CD4-positive, CD25-positive, alpha-beta regulatory T cell (primary cell): Measurements from ENCODE around the gene PPM1M. TPM values are rescaled to one million over a fixed set of nuclear protein-coding genes. Genes with fewer than 3 reads are reported as not detected.

Source experiments
- ATAC-seq, 2 donors: fragments of 150-1000 bp; cut with Tn5 transposase; one replicate each; pipeline ENCODE4 v1.10.0; 2021; ENCODE audit warnings: low read depth in 2 of 2, moderate number of reproducible peaks in 2 of 2, moderate library complexity in 1 of 2
- DNase-seq, 3 donors: peaks; one replicate each; pipeline versions ENCODE4 v3.0.0 to v3.0.0-alpha.2; 2012 to 2022; ENCODE audit warnings: mixed read lengths in 1 of 3
- H3K27ac ChIP-seq: one replicate; pipeline ENCODE4 v1.7.0; 2013; ENCODE audit warnings: mild to moderate bottlenecking, low read length; ENCODE audit not compliant: insufficient read depth, poor library complexity, severe bottlenecking
- H3K27me3 ChIP-seq: one replicate; pipeline ENCODE4 v1.7.0; 2013; ENCODE audit warnings: low read length; ENCODE audit not compliant: control insufficient read depth, insufficient read depth
- H3K36me3 ChIP-seq: one replicate; pipeline ENCODE4 v1.7.0; 2013; ENCODE audit warnings: mild to moderate bottlenecking, low read length, moderate library complexity; ENCODE audit not compliant: control insufficient read depth, insufficient read depth
- H3K4me1 ChIP-seq: 2 replicates; pipeline ENCODE4 v1.7.0; 2013; ENCODE audit warnings: mild to moderate bottlenecking, low read length; ENCODE audit not compliant: insufficient read depth, control insufficient read depth, poor library complexity, severe bottlenecking
- H3K4me3 ChIP-seq: one replicate; pipeline ENCODE4 v1.7.0; 2013; ENCODE audit warnings: low read depth, mild to moderate bottlenecking, low read length, moderate library complexity
- H3K9me3 ChIP-seq, 2 experiments: 1 replicate in 1 of 2; 2 replicates in 1 of 2; pipeline ENCODE4 v1.7.0; 2013; ENCODE audit warnings: low read length in 2 of 2, mild to moderate bottlenecking in 1 of 2, moderate library complexity in 1 of 2; ENCODE audit not compliant: control insufficient read depth in 2 of 2
- H3K27ac Mint-ChIP-seq, 3 donors: one replicate each; pipeline ENCODE4 v1.8.0; 2020 to 2022; ENCODE audit warnings: mild to moderate bottlenecking in 3 of 3, mixed read lengths in 3 of 3, moderate library complexity in 2 of 3
- H3K27me3 Mint-ChIP-seq: one replicate; pipeline ENCODE4 v1.8.0; 2022; ENCODE audit warnings: mild to moderate bottlenecking, mixed read lengths
- H3K36me3 Mint-ChIP-seq: one replicate; pipeline ENCODE4 v1.8.0; 2020; ENCODE audit warnings: mixed read lengths
- H3K4me1 Mint-ChIP-seq, 4 donors: one replicate each; pipeline ENCODE4 v1.8.0; 2020 to 2022; ENCODE audit warnings: mixed read lengths in 4 of 4, mild to moderate bottlenecking in 1 of 4
- H3K4me3 Mint-ChIP-seq, 4 donors: one replicate each; pipeline ENCODE4 v1.8.0; 2020 to 2022; ENCODE audit warnings: mild to moderate bottlenecking in 4 of 4, mixed read lengths in 4 of 4, moderate library complexity in 3 of 4
- H3K9me3 Mint-ChIP-seq, 7 donors: one replicate each; pipeline ENCODE4 v1.8.0; 2020 to 2022; ENCODE audit warnings: mixed read lengths in 7 of 7, mild to moderate bottlenecking in 3 of 7, moderate library complexity in 2 of 7
- polyA plus RNA-seq, 4 donors: library from polyadenylated mRNA; unstranded; fragments of 300-500 nt; fragmentation: Illumina TruSeq; gene quantifications; one replicate each; pipeline ENCODE4 v1.2.3, GENCODE V29; 2021
- total RNA-seq: library from RNA; stranded (reverse); gene quantifications from one replicate; pipeline ENCODE4 v1.2.3, GENCODE V29; 2022

The PPM1M gene
- total and polyA plus RNA-seq, 5 donors from 2014 or later, result 55.5 to 104 (median 78.4) TPM

GRCh38 chr3:52222319-52223221 lies 23.0 kb upstream of the PPM1M start:
- Mint-ChIP-seq H3K4me1 (peaks cover 6 to 87% (median 49%) of the 10 kb centered on the region in 4 donors), H3K27me3 (no peaks in the 10 kb centered on the region), H3K4me3 (peak overlapping the region; percentile 84 to 92 (median 85)), H3K36me3 (no peaks in the 10 kb centered on the region), H3K27ac (peak overlapping the region; percentile 76 to 89 (median 87)), H3K9me3 (no peaks in the 10 kb centered on the region)
- no peak for DNase-seq
- no peaks in the 10 kb centered on the region for H3K27me3 ChIP-seq
- no peaks in the 10 kb centered on the region for H3K9me3 ChIP-seq
- H3K36me3 ChIP-seq, result peaks cover 2% of the 10 kb centered on the region
- peak overlapping the region; percentile 68 for H3K27ac ChIP-seq
- no peak for ATAC-seq
- H3K4me3 ChIP-seq, result peak overlapping the region; percentile 53
- H3K4me1 ChIP-seq, result peaks cover 78% of the 10 kb centered on the region

- ATAC-seq (no peak), DNase-seq (no peak)
- H3K27me3 ChIP-seq, result no peaks in the 10 kb centered on the region
- H3K4me3 ChIP-seq, result no peak overlapping the region
- H3K36me3 ChIP-seq, result peaks cover 11% of the 10 kb centered on the region
- H3K36me3 Mint-ChIP-seq, result no peaks in the 10 kb centered on the region
- peaks cover 5 to 78% (median 45%) of the 10 kb centered on the region in 4 donors for H3K4me1 Mint-ChIP-seq
- no peaks in the 10 kb centered on the region for H3K27me3 Mint-ChIP-seq
- peak overlapping the region; percentile 54 to 89 (median 87) for H3K27ac Mint-ChIP-seq
- H3K9me3 Mint-ChIP-seq, result no peaks in the 10 kb centered on the region
- H3K27ac ChIP-seq, result no peak overlapping the region
- H3K9me3 ChIP-seq, result no peaks in the 10 kb centered on the region
- H3K4me3 Mint-ChIP-seq, result peak overlapping the region; percentile 46 to 75 (median 60)
- H3K4me1 ChIP-seq, result peaks cover 66% of the 10 kb centered on the region
Observed at GRCh38 chr3:52223449-52224408, 21.8 kb upstream of the PPM1M start.

- H3K36me3 ChIP-seq, result peaks cover 29% of the 10 kb centered on the region
- Mint-ChIP-seq H3K4me3 (peak within 1 kb of the TSS; percentile 47 to 61 (median 56)), H3K4me1 (peaks cover under 1 to 65% (median 35%) of the 10 kb centered on the region in 4 donors), H3K27me3 (no peaks in the 10 kb centered on the region), H3K9me3 (no peaks in the 10 kb centered on the region), H3K27ac (peak within 1 kb of the TSS; percentile 82 to 93 (median 92)), H3K36me3 (peaks cover 9% of the 10 kb centered on the region)
- peaks cover 47% of the 10 kb centered on the region for H3K4me1 ChIP-seq
- ATAC-seq (peak; percentile 25 to 37), DNase-seq (no peak)
- no peak within 1 kb of the TSS for H3K4me3 ChIP-seq
- H3K27ac ChIP-seq, result peak within 1 kb of the TSS; percentile 47
- no peaks in the 10 kb centered on the region for H3K27me3 ChIP-seq
- H3K9me3 ChIP-seq, result no peaks in the 10 kb centered on the region
Observed at GRCh38 chr3:52225452-52226228, 19.9 kb upstream of the PPM1M start, which contains the start of gene TLR9. TSS of gene TLR9 (minus strand) at chr3:52225645. CDS start at chr3:52225529, 116 bp downstream.

GRCh38 chr3:52226229-52226817 lies 19.2 kb upstream of the PPM1M start:
- Mint-ChIP-seq H3K27me3 (no peaks in the 10 kb centered on the region), H3K9me3 (no peaks in the 10 kb centered on the region), H3K36me3 (peaks cover 13% of the 10 kb centered on the region), H3K4me1 (peaks cover 0 to 63% (median 34%) of the 10 kb centered on the region in 4 donors), H3K27ac (peak overlapping the region; percentile 82 to 93 (median 92)), H3K4me3 (peak overlapping the region in 3 of 4 donors; percentile 47 to 60 (median 50))
- Histone ChIP-seq H3K36me3 (peaks cover 36% of the 10 kb centered on the region), H3K27ac (peak overlapping the region; percentile 47), H3K4me1 (peaks cover 42% of the 10 kb centered on the region), H3K4me3 (no peak overlapping the region), H3K9me3 (no peaks in the 10 kb centered on the region), H3K27me3 (no peaks in the 10 kb centered on the region)
- ATAC-seq (no peak), DNase-seq (no peak)

GRCh38 chr3:52227117-52227516 lies 18.4 kb upstream of the PPM1M start:
- Mint-ChIP-seq H3K9me3 (no peaks in the 10 kb centered on the region), H3K36me3 (peaks cover 18% of the 10 kb centered on the region), H3K4me1 (peaks cover 0 to 63% (median 33%) of the 10 kb centered on the region in 4 donors), H3K27me3 (no peaks in the 10 kb centered on the region), H3K27ac (peak overlapping the region in 2 of 3 donors; percentile 92 to 93), H3K4me3 (peak overlapping the region in 1 of 4 donors; percentile 47)
- Histone ChIP-seq H3K4me1 (peaks cover 42% of the 10 kb centered on the region), H3K4me3 (no peak overlapping the region), H3K27ac (no peak overlapping the region), H3K27me3 (no peaks in the 10 kb centered on the region), H3K9me3 (no peaks in the 10 kb centered on the region), H3K36me3 (peaks cover 41% of the 10 kb centered on the region)
- ATAC-seq (no peak), DNase-seq (no peak)

- Histone ChIP-seq H3K4me1 (peaks cover 39% of the 10 kb centered on the region), H3K9me3 (no peaks in the 10 kb centered on the region), H3K27ac (no peak overlapping the region), H3K4me3 (no peak overlapping the region), H3K27me3 (no peaks in the 10 kb centered on the region), H3K36me3 (peaks cover 46% of the 10 kb centered on the region)
- no peaks in the 10 kb centered on the region for H3K27me3 Mint-ChIP-seq
- ATAC-seq, result no peak
- H3K9me3 Mint-ChIP-seq, result no peaks in the 10 kb centered on the region
- H3K4me3 Mint-ChIP-seq, result peak overlapping the region in 1 of 4 donors; percentile 47
- H3K4me1 Mint-ChIP-seq, result peaks cover 0 to 63% (median 31%) of the 10 kb centered on the region in 4 donors
- DNase-seq, result no peak
- peak overlapping the region in 2 of 3 donors; percentile 92 to 93 for H3K27ac Mint-ChIP-seq
- H3K36me3 Mint-ChIP-seq, result peaks cover 18% of the 10 kb centered on the region
Observed at GRCh38 chr3:52227766-52228165, 17.8 kb upstream of the PPM1M start.
